ENCODE measurements around the gene RAB40C. TPM values are rescaled to one million over a fixed set of nuclear protein-coding genes. Genes with fewer than 3 reads are reported as not detected.

RAB40C gene
- total and polyA plus RNA-seq, 4 donors: 25.1 to 58.9 (median 43.9) TPM

- ATAC-seq (ENCODE audit: insufficient read depth, low FRiP score): no peak
- TF ChIP-seq CTCF (IDR thresholded peaks at IDR 0.05; ENCODE audit: control extremely low read depth, extremely low read depth): no peak
- Histone ChIP-seq H3K9me3 (ENCODE audit: control insufficient read depth in 4 of 4, insufficient read depth in 3 of 4, low read length in 3 of 4) (no peaks in the 10 kb centered on the region), H3K27ac (ENCODE audit: low read depth in 1 of 2, low read length in 1 of 2) (no peak overlapping the region), H3K4me1 (ENCODE audit: control insufficient read depth in 5 of 5, insufficient read depth in 5 of 5, low read length in 5 of 5) (peaks cover 0 to 23% (median 4%) of the 10 kb centered on the region in 5 donors), H3K4me3 (no peak overlapping the region), H3K36me3 (ENCODE audit: control insufficient read depth in 4 of 4, insufficient read depth in 4 of 4, low read length in 4 of 4) (peaks cover 0 to 19% (median 0%) of the 10 kb centered on the region in 4 donors), H3K9ac (ENCODE audit: insufficient read depth in 1 of 2, low read length in 2 of 2) (no peak overlapping the region), H3K27me3 (ENCODE audit: control insufficient read depth in 3 of 3, insufficient read depth in 3 of 3, low read length in 2 of 3) (no peaks in the 10 kb centered on the region)
- DNase-seq: no peak
- WGBS, 2 donors: 63 to 79% methylated on average over 36 to 38 of the region's 38 CpGs
These were observed 5.9 kb upstream of the RAB40C start for GRCh38 chr16:583815-584591.

GRCh38 chr16:585351-585750 lies 4.5 kb upstream of the RAB40C start:
- Histone ChIP-seq H3K4me1 (ENCODE audit: control insufficient read depth in 5 of 5, insufficient read depth in 5 of 5, low read length in 5 of 5) (peaks cover 0 to 23% (median 4%) of the 10 kb centered on the region in 5 donors), H3K27me3 (ENCODE audit: control insufficient read depth in 3 of 3, insufficient read depth in 3 of 3, low read length in 2 of 3) (no peaks in the 10 kb centered on the region), H3K36me3 (ENCODE audit: control insufficient read depth in 4 of 4, insufficient read depth in 4 of 4, low read length in 4 of 4) (peaks cover 0 to 13% (median 0%) of the 10 kb centered on the region in 4 donors), H3K9me3 (ENCODE audit: control insufficient read depth in 4 of 4, insufficient read depth in 3 of 4, low read length in 3 of 4) (no peaks in the 10 kb centered on the region), H3K9ac (ENCODE audit: insufficient read depth in 1 of 2, low read length in 2 of 2) (no peak overlapping the region), H3K27ac (ENCODE audit: low read depth in 1 of 2, low read length in 1 of 2) (no peak overlapping the region), H3K4me3 (no peak overlapping the region)
- DNase-seq (no peak), ATAC-seq (ENCODE audit: insufficient read depth, low FRiP score) (no peak)
- WGBS, 2 donors: 22 to 25% methylated on average over 10 of the region's 10 CpGs
- TF ChIP-seq CTCF (IDR thresholded peaks at IDR 0.05; ENCODE audit: control extremely low read depth, extremely low read depth): no peak

GRCh38 chr16:586047-586644 lies 3.7 kb upstream of the RAB40C start:
- Histone ChIP-seq H3K27ac (ENCODE audit: low read depth in 1 of 2, low read length in 1 of 2) (no peak overlapping the region), H3K36me3 (ENCODE audit: control insufficient read depth in 4 of 4, insufficient read depth in 4 of 4, low read length in 4 of 4) (peaks cover 0 to 9% (median 0%) of the 10 kb centered on the region in 4 donors), H3K4me3 (no peak overlapping the region), H3K4me1 (ENCODE audit: control insufficient read depth in 5 of 5, insufficient read depth in 5 of 5, low read length in 5 of 5) (peaks cover 0 to 30% (median 9%) of the 10 kb centered on the region in 5 donors), H3K27me3 (ENCODE audit: control insufficient read depth in 3 of 3, insufficient read depth in 3 of 3, low read length in 2 of 3) (no peaks in the 10 kb centered on the region), H3K9me3 (ENCODE audit: control insufficient read depth in 4 of 4, insufficient read depth in 3 of 4, low read length in 3 of 4) (no peaks in the 10 kb centered on the region), H3K9ac (ENCODE audit: insufficient read depth in 1 of 2, low read length in 2 of 2) (no peak overlapping the region)
- WGBS, 2 donors: 46 to 63% methylated on average over 16 of the region's 16 CpGs
- ATAC-seq (ENCODE audit: insufficient read depth, low FRiP score) (no peak), DNase-seq (no peak)
- TF ChIP-seq CTCF (IDR thresholded peaks at IDR 0.05; ENCODE audit: control extremely low read depth, extremely low read depth): no peak

Measured in lung (tissue), 12 donors.